Stimulated activated naive CD8-positive, alpha-beta T cell treated with anti-CD3 and anti-CD28 coated beads, Interleukin-15, Interleukin-2, amounts not matched to agents 100 U/mL and 50 U/mL, for 24 hours (primary cell): Measurements from ENCODE around the gene HOXD8.

Experiments used
- ATAC-seq: fragments of 150-1000 bp; cut with Tn5 transposase; one replicate; pipeline ENCODE4 v1.10.0; 2021
- DNase-seq: peaks from one replicate; pipeline ENCODE4 v3.0.0; 2021

Gene HOXD8

DNA sequence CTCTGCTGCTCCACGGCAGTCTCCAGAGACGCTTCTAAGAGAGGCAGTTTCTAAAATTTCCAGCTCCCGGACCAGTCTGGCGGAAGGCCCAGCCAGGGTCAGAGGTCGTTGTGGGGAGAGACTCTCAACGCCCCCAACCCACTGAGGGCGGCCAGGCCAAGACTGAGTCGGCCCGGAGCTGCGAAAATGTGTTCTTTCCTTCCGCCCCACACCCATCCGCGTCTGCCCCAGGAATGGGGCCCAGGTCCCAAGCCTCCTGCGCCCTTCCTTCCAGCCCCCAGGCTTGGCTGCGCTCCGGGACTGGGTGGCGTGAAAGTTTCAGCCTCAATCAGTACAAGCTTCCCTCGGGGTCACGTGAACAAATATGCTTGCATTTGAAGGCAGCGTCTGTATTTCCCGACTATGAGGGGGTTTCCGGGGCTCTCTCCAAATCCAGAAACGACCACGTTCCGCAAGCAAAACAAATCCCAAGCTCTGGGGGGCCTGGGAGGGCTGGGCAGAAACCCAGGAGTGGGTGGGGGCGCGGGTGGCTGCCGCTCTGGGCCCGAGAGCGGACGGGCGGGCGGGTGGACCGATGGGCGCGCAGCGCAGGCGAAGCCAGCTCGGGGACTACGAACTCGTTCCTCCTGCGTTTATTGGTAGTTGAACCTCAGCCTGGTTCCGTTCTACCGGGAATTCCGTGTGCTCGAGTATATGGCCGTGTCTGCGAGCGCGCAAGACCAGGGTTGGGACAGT is 30.9 kb downstream of the HOXD8 start:
- ATAC-seq (no peak), DNase-seq (no peak)

DNA sequence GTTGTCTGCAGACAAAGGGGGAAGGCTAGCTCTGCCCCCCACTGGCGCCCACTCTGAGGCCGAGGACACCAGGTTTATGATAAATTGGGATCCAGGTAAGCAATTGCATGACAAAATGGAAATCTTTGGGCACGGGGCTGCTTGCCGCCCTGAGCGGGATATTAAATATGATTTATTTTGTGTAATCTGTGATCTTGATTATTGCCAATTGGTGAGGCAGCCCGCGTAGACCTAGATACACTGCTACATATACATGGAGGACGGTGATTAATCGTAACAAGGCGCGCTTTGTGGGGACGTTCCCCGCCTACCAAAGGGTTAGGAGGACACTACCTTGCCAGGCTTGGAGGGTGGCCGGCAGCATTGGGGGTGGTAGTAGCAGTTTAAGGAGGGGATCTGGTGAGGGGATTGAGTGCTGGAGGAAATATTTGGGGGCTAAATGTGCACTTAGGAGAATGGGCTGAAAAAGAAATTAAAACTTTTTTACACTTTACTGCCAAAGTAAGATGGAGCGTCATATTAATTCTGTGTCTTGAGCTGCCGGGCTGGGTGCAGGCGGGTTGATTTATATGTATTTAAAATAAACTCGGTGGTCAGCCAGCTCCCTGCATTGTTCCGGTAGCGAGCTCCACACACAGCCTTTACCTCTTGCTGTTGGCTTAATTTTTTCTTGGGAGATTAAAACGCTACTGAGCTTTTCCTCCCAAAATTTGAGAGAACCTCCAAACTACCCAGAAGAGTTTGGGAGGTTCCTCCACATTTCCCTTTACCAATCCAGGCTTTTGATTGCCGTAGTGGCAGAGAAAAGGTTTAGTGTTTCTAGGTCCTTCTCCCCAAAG is 31.7 kb downstream of the HOXD8 start:
- no peak for DNase-seq
- ATAC-seq, result no peak

DNA sequence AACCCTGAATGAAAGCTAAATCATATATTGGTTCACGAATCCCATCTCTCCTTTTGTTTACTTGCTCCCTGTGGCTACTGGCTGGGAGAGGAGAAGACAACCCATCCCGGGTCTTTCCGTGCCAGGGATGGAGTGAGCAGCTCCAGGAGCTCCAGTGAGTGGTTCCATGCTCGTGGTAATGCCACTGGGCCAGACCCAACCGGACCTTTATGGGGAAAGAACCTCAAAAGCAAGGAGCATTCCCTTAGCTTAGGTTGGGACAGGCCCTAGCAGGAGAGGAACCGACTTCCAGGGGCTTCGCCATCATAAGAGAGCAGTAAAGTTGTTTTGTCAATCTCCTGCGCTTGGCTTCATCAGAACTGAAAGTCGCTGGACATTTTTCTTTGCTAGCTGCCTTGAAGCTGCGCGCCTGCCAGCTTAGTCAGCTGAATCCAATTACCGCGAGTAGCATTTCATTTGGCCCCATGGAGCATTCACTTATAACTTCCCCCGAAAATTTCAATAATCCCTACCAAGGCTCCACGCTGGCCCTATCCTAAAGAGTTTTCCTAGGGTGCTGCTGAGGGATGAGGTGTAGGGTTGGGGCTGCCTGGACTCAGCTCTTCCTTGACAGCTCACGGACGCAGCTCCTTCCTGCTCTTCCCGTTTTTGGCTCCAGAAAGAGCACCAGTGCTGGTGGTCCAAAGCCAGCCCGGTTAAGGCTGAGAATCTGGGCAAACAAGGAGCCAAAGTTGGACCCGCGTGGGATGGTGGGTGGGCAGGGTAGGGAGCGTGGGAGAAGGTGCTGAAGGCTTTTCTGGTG is 32.5 kb downstream of the HOXD8 start:
- DNase-seq, result no peak
- no peak for ATAC-seq

DNA sequence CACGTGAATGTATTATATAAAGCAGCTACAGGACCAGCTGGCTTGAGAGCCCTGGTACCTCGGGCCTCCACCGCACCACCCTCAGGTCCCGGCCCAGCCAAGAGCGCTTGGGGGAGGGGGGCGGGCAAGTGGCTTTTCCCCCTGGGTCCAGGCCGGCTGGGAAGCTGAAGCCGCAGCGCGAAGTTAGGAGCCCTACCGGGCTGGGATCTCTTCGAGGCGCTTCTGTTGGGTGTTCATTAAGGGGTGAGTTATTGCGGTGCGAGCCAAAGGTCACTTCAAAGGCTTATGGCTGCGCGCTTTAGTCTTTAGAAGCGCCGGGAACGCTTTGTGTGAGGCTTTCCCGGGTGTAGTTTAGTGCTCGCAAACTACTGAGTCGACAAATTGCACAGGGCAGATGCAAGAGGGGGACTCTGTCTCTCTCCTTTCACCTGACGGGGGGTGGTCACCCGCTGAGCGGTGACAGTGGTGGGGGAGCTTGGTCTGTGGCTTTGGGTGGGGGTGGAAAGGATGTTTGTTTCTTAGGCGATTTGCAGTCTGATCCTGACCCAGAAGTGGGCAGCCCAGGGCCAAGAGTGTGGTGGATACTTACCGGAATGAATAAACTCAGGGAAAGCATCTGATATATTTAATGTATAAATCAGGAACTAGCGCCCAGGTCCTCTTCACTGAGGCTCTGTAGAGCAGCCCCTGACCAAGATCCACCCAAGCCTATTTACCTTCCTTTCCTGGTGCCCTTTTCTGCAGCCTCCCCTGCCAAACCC is 33.6 kb downstream of the HOXD8 start:
- DNase-seq, result no peak
- no peak for ATAC-seq

DNA sequence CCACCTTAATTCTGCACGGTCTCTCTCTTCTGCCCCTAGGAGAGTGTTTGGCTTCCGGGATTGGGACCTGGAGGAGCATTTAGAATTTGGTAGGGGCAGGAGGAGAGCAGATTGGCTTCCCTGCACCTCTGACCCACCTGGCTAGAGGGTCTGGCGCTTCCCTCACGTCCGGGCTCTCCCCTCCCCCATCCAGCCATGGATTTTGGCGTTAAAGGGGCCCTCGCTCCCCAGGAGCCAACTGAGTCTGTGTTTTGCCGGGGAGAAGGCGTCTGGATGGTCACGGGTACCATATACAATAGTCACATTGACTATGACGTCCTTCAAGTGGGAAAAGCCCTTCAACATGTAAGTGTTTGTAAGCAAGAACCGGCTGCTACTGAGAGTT is 34.2 kb downstream of the HOXD8 start:
- no peak for DNase-seq

DNA sequence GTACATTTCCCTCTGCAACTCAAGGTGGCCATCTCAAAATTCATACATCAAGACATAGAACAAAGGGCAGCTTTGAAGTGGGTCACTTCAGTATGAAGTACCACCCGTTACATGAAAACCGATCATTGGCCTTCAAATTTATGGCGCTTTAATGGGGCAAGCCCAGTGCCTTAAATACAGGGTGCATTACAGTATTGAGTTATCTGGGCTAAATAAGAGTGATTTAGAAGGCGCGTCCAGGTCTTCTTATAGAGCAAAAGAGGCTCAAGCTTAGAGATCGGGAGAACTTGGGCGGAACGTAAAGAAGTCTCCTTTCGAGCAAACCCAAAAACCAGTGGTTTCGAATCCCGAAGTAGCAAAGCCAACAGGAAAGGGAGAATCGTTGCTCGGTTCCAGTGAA is 34.7 kb downstream of the HOXD8 start:
- ATAC-seq, result no peak
- no peak for DNase-seq

More for the DNA sequence above, 34.2 kb downstream of the HOXD8 start:
- no peak for ATAC-seq

DNA sequence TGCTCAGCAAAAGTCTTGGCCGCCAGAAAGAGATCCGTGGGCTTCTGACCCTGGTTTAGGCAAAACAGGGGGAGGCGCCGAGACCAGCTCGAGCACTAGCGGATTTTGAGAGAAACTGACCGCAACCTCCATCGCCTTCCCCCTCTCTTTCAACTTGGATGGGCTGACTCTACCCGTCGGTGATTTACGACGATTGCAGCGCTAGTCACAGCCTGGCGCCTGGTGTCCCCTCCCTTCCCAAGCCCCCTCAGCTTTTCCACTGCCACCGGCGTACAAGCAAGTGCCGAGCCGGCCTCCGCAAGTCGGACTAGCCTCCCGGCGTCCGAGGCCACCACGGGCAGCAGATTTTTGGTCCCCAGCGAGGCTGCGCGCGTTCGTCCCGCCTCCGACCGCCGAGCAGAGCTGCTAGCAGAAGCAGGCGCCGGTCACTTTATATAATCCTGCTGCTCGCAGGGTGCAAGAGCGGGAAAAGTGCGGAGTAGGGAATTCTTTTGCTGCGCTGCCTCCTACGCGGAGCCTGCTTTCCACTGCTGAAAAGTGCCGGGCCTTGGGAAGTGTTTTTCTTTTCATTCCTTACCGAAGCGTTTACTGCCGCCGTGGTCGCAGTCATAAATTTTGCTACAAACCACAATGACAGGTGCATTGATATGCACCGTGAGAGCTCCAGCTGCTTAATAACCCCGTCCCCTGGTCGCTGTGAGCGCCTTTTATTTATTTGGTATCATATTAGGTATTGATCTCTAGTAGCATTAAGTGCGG is 35.3 kb downstream of the HOXD8 start:
- DNase-seq, result no peak

DNA sequence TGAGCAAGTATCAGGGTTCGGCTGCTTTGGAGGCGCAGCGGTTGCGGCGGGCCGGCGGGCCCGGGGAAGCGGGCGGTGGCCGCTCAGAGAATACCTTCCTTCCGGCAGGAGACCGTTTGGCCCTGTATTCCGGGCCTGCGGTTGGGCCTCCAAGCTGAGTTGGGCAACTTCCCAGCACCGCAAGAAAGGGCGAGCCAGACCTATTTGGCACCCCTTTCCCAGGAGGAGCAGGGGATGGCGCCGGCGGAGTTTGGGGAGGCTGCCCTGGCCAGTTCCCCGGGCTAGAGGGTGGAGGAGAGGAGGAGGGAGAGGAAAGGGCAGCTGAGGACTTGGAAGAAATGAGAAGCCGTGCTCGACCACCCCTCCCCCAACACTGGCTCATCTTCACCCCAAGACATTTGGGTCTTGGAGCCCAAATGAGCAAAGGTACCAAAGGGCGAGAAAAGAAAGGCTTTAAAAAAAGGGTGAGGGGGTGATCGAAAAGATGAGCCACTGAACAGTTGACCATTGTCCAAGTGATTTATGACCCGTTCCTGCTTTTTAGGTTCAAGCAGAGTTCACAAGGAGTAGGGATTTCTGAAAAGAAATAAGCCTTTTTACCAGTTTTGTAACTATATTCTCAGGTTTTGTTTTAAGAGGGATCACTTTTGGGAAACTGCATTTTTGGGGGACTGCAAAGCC is 36.0 kb downstream of the HOXD8 start:
- ATAC-seq (no peak), DNase-seq (no peak)

More for the DNA sequence above, 35.3 kb downstream of the HOXD8 start:
- ATAC-seq, result no peak

DNA sequence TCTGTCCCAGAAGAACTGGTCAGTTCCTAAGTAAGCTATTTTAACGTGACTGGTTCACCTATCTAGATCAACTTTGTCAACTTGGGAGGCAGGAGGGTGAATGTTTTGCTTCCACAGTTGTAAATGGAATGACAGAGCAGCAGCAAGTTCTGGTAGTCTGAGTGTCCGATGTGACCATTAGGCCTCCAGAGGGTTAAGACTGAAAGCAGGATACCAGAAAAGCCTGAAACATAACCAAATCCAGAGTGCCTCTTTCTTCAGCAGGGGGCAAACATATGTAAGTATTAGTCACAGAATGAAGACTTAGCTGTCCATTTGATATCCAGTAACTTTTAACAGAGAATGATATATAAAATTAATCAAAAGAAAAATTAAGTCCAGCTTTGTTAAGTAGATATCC is 36.8 kb downstream of the HOXD8 start:
- ATAC-seq (no peak), DNase-seq (no peak)

DNA sequence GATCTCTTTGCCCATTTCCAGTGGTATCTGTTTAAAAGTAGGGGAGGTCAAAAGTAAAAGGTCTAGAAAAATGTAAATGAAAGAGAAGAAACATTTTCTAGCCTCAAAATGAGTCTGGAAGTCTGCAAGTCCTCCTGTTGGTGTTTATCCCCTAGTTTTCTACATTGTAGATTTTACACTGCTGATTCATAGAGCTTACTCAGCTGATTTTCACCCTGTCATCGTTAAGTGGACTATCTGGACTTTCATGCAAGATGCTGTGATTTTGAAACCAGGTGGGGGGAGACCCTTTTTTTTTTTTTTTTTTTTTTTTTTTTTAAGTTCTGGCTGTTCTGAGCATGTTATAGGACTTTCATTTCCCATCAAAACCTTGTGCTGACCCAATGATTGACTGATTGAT is 37.9 kb downstream of the HOXD8 start:
- DNase-seq (no peak), ATAC-seq (no peak)

DNA sequence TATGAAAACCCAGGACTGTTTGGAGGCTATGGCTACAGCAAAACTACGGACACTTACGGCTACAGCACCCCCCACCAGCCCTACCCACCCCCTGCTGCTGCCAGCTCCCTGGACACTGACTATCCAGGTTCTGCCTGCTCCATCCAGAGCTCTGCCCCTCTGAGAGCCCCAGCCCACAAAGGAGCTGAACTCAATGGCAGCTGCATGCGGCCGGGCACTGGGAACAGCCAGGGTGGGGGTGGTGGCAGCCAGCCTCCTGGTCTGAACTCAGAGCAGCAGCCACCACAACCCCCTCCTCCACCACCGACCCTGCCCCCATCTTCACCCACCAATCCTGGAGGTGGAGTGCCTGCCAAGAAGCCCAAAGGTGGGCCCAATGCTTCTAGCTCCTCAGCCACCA is 39.7 kb downstream of the HOXD8 start:
- DNase-seq, result no peak
- ATAC-seq, result no peak

DNA sequence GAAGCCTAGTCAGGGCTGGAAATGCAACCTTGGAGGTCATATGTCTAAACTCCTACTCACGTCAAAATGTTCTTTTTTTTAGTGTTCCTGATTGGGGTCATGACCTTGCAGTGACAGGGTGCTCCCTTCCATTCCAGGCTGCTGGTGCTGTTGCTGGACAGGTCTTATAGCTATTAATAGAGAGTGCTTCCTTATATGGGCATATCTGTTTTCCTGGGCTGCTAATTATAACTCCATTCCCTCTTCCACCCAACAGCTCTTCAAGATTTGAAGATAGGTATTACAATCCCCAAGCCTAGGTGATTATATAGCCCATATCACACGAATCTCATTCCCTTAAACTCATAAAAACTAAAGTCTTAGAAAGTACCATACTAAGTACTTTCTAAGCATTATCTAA is 40.2 kb downstream of the HOXD8 start:
- no peak for ATAC-seq
- DNase-seq, result no peak

DNA sequence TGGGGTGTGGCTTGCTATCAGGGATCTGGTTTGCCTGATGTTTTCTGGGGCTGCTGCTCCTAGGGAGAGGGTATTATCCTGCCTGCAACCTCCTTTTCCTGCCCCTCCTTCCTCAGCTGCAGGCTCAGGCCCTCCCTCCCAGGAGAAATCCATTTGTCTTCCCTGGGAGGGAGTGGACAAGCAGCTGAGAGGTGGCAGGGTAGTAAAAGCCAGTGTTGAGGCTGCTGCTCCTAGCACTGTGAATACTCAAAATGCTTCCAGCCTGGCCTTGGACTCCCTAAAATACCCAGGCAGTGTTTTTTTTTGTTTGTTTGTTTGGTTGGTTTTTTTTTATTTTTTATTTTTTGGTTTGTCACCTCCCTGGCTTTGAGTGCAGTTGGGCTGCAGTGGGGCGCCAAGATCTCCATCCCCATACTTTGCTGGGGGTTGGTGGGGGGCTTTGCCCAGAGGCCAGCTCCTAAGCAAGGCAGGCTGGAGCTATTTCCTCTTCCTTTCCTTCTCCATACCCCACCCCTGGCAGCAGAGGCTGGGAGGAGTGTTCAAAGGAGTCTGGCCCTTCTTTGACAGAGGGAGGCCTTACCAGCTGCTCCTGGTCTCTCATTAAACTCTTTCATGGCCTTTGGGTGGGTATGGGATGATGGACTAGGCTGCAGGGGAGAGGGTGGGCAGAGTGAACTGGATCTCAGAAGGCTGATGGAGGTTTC is 41.2 kb downstream of the HOXD8 start:
- no peak for DNase-seq
- ATAC-seq, result no peak

DNA sequence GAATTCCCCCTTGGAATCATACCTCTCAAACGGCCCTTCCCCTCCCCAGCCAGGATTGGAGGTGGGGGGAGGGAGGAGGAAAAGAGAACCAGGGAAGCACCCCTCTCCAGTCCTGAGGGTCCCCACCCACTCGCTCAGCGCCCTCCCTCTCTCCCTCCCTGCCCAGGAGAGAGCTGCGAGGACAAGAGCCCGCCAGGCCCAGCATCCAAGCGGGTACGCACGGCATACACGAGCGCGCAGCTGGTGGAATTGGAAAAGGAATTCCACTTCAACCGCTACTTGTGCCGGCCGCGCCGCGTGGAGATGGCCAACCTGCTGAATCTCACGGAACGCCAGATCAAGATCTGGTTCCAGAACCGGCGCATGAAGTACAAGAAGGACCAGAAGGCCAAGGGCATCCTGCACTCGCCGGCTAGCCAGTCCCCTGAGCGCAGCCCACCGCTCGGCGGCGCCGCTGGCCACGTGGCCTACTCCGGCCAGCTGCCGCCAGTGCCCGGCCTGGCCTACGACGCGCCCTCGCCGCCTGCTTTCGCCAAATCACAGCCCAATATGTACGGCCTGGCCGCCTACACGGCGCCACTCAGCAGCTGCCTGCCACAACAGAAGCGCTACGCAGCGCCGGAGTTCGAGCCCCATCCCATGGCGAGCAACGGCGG is 42.0 kb downstream of the HOXD8 start:
- ATAC-seq (no peak), DNase-seq (no peak)

DNA sequence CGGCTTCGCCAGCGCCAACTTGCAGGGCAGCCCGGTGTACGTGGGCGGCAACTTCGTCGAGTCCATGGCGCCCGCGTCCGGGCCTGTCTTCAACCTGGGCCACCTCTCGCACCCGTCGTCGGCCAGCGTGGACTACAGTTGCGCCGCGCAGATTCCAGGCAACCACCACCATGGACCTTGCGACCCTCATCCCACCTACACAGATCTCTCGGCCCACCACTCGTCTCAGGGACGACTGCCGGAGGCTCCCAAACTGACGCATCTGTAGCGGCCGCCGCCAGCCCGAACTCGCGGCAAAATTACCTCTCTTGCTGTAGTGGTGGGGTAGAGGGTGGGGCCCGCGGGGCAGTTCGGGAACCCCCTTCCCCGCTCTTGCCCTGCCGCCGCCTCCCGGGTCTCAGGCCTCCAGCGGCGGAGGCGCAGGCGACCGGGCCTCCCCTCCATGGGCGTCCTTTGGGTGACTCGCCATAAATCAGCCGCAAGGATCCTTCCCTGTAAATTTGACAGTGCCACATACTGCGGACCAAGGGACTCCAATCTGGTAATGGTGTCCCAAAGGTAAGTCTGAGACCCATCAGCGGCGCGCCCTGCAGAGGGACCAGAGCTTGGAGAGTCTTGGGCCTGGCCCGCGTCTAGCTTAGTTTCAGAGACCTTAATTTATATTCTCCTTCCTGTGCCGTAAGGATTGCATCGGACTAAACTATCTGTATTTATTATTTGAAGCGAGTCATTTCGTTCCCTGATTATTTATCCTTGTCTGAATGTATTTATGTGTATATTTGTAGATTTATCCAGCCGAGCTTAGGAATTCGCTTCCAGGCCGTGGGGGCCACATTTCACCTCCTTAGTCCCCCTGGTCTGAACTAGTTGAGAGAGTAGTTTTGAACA is 42.7 kb downstream of the HOXD8 start:
- DNase-seq (no peak), ATAC-seq (no peak)

DNA sequence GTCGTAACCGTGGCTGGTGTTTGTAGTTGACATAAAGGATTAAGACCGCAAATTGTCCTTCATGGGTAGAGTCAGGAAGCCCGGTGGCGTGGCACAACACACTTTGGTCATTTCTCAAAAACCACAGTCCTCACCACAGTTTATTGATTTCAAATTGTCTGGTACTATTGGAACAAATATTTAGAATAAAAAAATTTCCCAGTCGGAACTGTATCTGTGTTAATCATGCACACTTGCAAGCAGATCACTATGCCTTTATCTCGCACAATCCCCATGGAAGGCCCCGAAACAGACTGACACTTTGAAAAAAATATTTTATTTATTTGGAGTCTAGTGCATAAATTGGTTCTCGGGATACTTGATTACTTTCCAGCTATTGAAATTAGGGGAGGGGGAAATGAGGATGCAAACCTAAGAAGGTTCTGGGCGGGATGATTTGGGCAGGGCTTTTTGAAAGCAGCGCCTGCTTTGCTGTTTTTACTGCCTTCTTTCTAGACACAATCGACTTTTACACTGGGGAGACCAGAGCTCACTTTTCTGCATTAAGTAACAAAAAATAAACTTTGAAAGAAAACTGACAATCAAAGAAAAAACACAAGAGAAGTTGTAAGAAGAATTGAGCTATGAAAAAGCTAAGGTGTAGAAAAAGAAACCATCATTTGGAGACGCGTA is 43.5 kb downstream of the HOXD8 start:
- DNase-seq, result no peak
- ATAC-seq, result no peak

DNA sequence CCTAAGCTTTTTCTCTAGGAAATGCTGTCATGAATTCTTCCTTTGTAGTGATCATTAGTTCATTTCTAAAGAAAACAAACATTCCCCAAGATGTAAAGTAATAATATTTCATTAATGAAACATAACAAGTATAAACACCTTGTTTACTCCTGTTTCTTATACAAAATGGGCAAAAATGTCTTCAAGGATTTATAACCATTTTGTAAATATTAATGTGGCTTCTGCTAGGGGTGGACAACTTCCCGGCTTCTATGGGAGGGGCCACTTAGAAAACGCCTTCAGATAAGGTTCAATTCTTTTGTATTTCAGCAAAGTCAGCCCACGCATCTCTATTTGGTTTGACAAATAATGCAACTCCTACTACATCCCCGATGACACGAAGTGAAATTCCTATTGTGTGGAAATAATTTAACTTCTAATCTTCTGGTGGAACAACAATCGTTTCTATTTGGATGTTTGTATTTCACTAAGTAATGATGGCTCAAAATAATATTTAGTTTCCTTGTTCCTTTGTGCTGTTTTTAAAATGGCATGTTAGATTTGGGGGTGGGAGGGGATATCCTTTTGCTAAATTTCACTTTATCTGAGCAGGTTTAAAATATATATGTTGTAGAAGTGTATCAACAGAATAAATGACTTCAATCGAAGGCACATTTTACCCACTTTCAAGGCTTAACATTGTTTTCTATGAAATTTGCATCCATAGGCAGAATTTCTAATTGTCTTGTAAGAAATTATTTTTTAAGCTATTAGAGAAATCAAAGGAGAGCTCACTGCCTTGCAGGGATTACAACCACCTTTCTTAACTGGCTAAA is 44.3 kb downstream of the HOXD8 start:
- no peak for DNase-seq
- ATAC-seq, result no peak
